H9 (cell line): ENCODE measurements around the gene NRXN2. TPM values are rescaled to one million over a fixed set of nuclear protein-coding genes. Genes with fewer than 3 reads are reported as not detected.

Source experiments
- DNase-seq: peaks from one replicate; pipeline ENCODE4 v3.0.0-alpha.2; 2017
- H2AFZ ChIP-seq: one replicate; pipeline ENCODE4 v1.6.1; 2013; ENCODE audit warnings: mild to moderate bottlenecking, low read length, control low read depth, moderate library complexity
- H2AK5ac ChIP-seq: 2 replicates; pipeline ENCODE4 v1.6.1; 2013; ENCODE audit warnings: low read length, control low read depth, mixed read lengths; ENCODE audit not compliant: insufficient read length
- H2BK120ac ChIP-seq: one replicate; pipeline ENCODE4 v1.6.1; 2013; ENCODE audit warnings: low read depth, mild to moderate bottlenecking, low read length, control low read depth, inconsistent platforms; ENCODE audit not compliant: poor library complexity, severe bottlenecking
- H2BK12ac ChIP-seq: 2 replicates; pipeline ENCODE4 v1.6.1; 2013; ENCODE audit warnings: low read length, control low read depth, mixed read lengths, low read depth; ENCODE audit not compliant: insufficient read length
- H2BK15ac ChIP-seq: 2 replicates; pipeline ENCODE4 v1.6.1; 2013; ENCODE audit warnings: low read depth, low read length, control low read depth
- H2BK20ac ChIP-seq: one replicate; pipeline ENCODE4 v1.6.1; 2013; ENCODE audit warnings: low read depth, mild to moderate bottlenecking, low read length, control low read depth, inconsistent platforms; ENCODE audit not compliant: poor library complexity, severe bottlenecking
- H2BK5ac ChIP-seq: 2 replicates; pipeline ENCODE4 v1.6.1; 2013; ENCODE audit warnings: low read length, control low read depth, mixed read lengths; ENCODE audit not compliant: insufficient read length
- H3K14ac ChIP-seq: 2 replicates; pipeline ENCODE4 v1.6.1; 2013; ENCODE audit warnings: low read length, control low read depth; ENCODE audit not compliant: insufficient read depth
- H3K18ac ChIP-seq: 2 replicates; pipeline ENCODE4 v1.6.1; 2013; ENCODE audit warnings: low read depth, mild to moderate bottlenecking, mixed read lengths, low read length, control low read depth; ENCODE audit not compliant: insufficient read length
- H3K23ac ChIP-seq: 2 replicates; pipeline ENCODE4 v1.6.1; 2013; ENCODE audit warnings: low read length, control low read depth, mixed read lengths, low read depth; ENCODE audit not compliant: insufficient read length
- H3K23me2 ChIP-seq: 2 replicates; pipeline ENCODE4 v1.6.1; 2013; ENCODE audit warnings: low read depth, mild to moderate bottlenecking, mixed read lengths, low read length, control low read depth; ENCODE audit not compliant: insufficient read length, poor library complexity, severe bottlenecking
- H3K27ac ChIP-seq: 2 replicates; pipeline ENCODE4 v1.5.1; 2013; ENCODE audit warnings: low read length, control low read depth, mixed read lengths, low read depth; ENCODE audit not compliant: insufficient read length
- H3K27me3 ChIP-seq: 2 replicates; pipeline ENCODE4 v1.6.1; 2013; ENCODE audit warnings: low read length, control low read depth, inconsistent platforms; ENCODE audit not compliant: insufficient read depth
- H3K4ac ChIP-seq: 2 replicates; pipeline ENCODE4 v1.6.1; 2013; ENCODE audit warnings: low read depth, mild to moderate bottlenecking, control low read depth, inconsistent platforms, low read length, moderate library complexity
- H3K4me1 ChIP-seq: 2 replicates; pipeline ENCODE4 v1.6.1; 2013; ENCODE audit warnings: low read length, control low read depth, inconsistent platforms; ENCODE audit not compliant: insufficient read depth
- H3K4me2 ChIP-seq: 2 replicates; pipeline ENCODE4 v1.6.1; 2013; ENCODE audit warnings: low read length, control low read depth, mixed read lengths; ENCODE audit not compliant: insufficient read length, insufficient read depth
- H3K56ac ChIP-seq: 2 replicates; pipeline ENCODE4 v1.6.1; 2013; ENCODE audit warnings: low read depth, mild to moderate bottlenecking, mixed read lengths, low read length, control low read depth; ENCODE audit not compliant: insufficient read length
- H3K79me1 ChIP-seq: 2 replicates; pipeline ENCODE4 v1.6.1; 2013; ENCODE audit warnings: low read depth, mild to moderate bottlenecking, moderate library complexity, low read length, control low read depth, inconsistent platforms; ENCODE audit not compliant: insufficient read depth, poor library complexity, severe bottlenecking
- H3K79me2 ChIP-seq: 2 replicates; pipeline ENCODE4 v1.6.1; 2013; ENCODE audit warnings: low read length, control low read depth, inconsistent platforms; ENCODE audit not compliant: insufficient read depth
- H3K9ac ChIP-seq: 2 replicates; pipeline ENCODE4 v1.6.1; 2013; ENCODE audit warnings: low read length, control low read depth, mixed read lengths; ENCODE audit not compliant: insufficient read length; ENCODE audit errors: extremely low read depth
- H3K9me3 ChIP-seq: one replicate; pipeline ENCODE4 v1.6.1; 2013; ENCODE audit warnings: low read depth, low read length, inconsistent platforms; ENCODE audit not compliant: control insufficient read depth
- H3T11ph ChIP-seq: one replicate; pipeline ENCODE4 v1.6.1; 2013; ENCODE audit warnings: mild to moderate bottlenecking, low read length, control low read depth, inconsistent platforms
- H4K20me1 ChIP-seq: one replicate; pipeline ENCODE4 v1.6.1; 2013; ENCODE audit not compliant: control insufficient read depth, insufficient read length, insufficient read depth
- H4K5ac ChIP-seq: 2 replicates; pipeline ENCODE4 v1.6.1; 2013; ENCODE audit warnings: low read depth, mild to moderate bottlenecking, mixed read lengths, low read length, control low read depth; ENCODE audit not compliant: insufficient read length
- H4K8ac ChIP-seq: replicated peaks from 2 replicates; pipeline ENCODE4 v1.6.1; 2013; ENCODE audit warnings: low read length, control low read depth, mixed read lengths, low read depth; ENCODE audit not compliant: insufficient read length
- H4K91ac ChIP-seq: 2 replicates; pipeline ENCODE4 v1.6.1; 2013; ENCODE audit warnings: low read depth, mild to moderate bottlenecking, moderate library complexity, mixed read lengths, low read length, control low read depth; ENCODE audit not compliant: insufficient read length
- H3K27ac Mint-ChIP-seq, 3 experiments: 2 replicates in 2 of 3; 3 replicates in 1 of 3; pipeline ENCODE4 v1.8.0; 2020 to 2021; ENCODE audit warnings: mixed read lengths in 3 of 3, mild to moderate bottlenecking in 1 of 3, moderate library complexity in 1 of 3
- H3K27me3 Mint-ChIP-seq: 2 replicates; pipeline ENCODE4 v1.8.0; 2021; ENCODE audit warnings: low read depth, mild to moderate bottlenecking, moderate library complexity, mixed read lengths
- H3K36me3 Mint-ChIP-seq, 3 experiments: 2 replicates in 2 of 3; 3 replicates in 1 of 3; pipeline ENCODE4 v1.8.0; 2020 to 2021; ENCODE audit warnings: low read depth in 3 of 3, mixed read lengths in 3 of 3; ENCODE audit not compliant: insufficient read depth in 1 of 3
- H3K4me1 Mint-ChIP-seq, 2 experiments: 2 replicates each; pipeline ENCODE4 v1.8.0; 2020; ENCODE audit warnings: mixed read lengths in 2 of 2
- H3K4me3 Mint-ChIP-seq, 2 experiments: 2 replicates in 1 of 2; 3 replicates in 1 of 2; pipeline ENCODE4 v1.8.0; 2020 to 2021; ENCODE audit warnings: mild to moderate bottlenecking in 2 of 2, mixed read lengths in 2 of 2, moderate library complexity in 1 of 2
- H3K9me3 Mint-ChIP-seq, 2 experiments: 2 replicates in 1 of 2; 3 replicates in 1 of 2; pipeline ENCODE4 v1.8.0; 2020; ENCODE audit warnings: mild to moderate bottlenecking in 2 of 2, mixed read lengths in 2 of 2, moderate library complexity in 1 of 2
- WGBS: extraction: QIAGEN DNeasy Blood & Tissue Kit; methylation state at CpG from one replicate; pipeline ENCODE4 v1.1.7; 2013; ENCODE audit warnings: missing lambda C conversion rate, low lambda C conversion rate, mixed read lengths; ENCODE audit not compliant: insufficient read length; ENCODE audit errors: extremely low coverage; 5-methylcytosine and 5-hydroxymethylcytosine counted together
- total RNA-seq: library from RNA; stranded (reverse); gene quantifications from 2 replicates; pipeline ENCODE4 v1.2.1, GENCODE V29; 2021
- TF ChIP-seq, protein P1 (sequence below): fragments of 200-600 bp; sonication (generic); conservative IDR thresholded peaks from 3 replicates; pipeline ENCODE4 v1.8.0; 2021; ENCODE audit warnings: antibody characterized with exemption, mild to moderate bottlenecking

NRXN2 gene
- total RNA-seq, 1 experiment from 2014 or later, result 3.9 TPM

DNA sequence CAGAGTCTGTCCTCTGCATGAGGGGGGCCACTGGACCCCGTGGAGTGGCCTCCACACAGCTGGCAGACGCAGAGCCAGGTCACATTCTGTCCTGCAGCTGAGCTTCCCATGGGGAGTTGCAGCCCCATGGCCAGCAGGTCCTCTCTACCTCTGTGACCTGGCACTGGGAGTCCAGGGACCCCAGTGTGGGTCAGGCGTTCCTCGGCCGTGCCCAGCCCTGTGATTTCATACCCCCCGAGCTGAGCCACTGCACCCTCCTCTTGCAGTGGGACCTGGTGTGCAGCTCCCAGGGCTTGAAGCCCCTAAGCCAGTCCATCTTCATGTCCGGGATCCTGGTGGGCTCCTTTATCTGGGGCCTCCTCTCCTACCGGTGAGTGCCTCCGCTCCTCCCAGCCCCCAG is 164.1 kb downstream of the NRXN2 start:
- Histone ChIP-seq H3K14ac (peak overlapping the region; percentile 89), H4K8ac (no peak overlapping the region), H3T11ph (no peak overlapping the region), H2BK12ac (no peak overlapping the region), H3K23ac (no peak overlapping the region), H3K4ac (peak overlapping the region; percentile 69; the same call in 1 of the 2 replicates), H3K18ac (peak overlapping the region; percentile 90), H2AFZ (no peak overlapping the region), H2BK20ac (peak overlapping the region; percentile 61), H3K4me2 (no peak overlapping the region), H3K79me2 (no peaks in the 10 kb centered on the region), H4K5ac (no peak overlapping the region), H2BK120ac (no peak overlapping the region), H2BK15ac (no peak overlapping the region), H3K23me2 (no peaks in the 10 kb centered on the region), H2AK5ac (no peak overlapping the region), H4K20me1 (no peaks in the 10 kb centered on the region), H3K27ac (no peak overlapping the region), H3K9me3 (no peaks in the 10 kb centered on the region), H3K9ac (no peak overlapping the region), H3K56ac (no peak overlapping the region), H3K79me1 (no peaks in the 10 kb centered on the region), H3K4me1 (peaks cover 7% of the 10 kb centered on the region; the same call in 1 of the 2 replicates), H2BK5ac (no peak overlapping the region), H3K27me3 (no peaks in the 10 kb centered on the region), H4K91ac (no peak overlapping the region)
- peak overlapping the region; percentile 88 to 92 (median 90); a peak in 6 of 7 replicates for H3K27ac Mint-ChIP-seq
- TF ChIP-seq, protein P1, sequence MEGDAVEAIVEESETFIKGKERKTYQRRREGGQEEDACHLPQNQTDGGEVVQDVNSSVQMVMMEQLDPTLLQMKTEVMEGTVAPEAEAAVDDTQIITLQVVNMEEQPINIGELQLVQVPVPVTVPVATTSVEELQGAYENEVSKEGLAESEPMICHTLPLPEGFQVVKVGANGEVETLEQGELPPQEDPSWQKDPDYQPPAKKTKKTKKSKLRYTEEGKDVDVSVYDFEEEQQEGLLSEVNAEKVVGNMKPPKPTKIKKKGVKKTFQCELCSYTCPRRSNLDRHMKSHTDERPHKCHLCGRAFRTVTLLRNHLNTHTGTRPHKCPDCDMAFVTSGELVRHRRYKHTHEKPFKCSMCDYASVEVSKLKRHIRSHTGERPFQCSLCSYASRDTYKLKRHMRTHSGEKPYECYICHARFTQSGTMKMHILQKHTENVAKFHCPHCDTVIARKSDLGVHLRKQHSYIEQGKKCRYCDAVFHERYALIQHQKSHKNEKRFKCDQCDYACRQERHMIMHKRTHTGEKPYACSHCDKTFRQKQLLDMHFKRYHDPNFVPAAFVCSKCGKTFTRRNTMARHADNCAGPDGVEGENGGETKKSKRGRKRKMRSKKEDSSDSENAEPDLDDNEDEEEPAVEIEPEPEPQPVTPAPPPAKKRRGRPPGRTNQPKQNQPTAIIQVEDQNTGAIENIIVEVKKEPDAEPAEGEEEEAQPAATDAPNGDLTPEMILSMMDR, result no peak
- peak overlapping the region in 1 of 2 experiments; percentile 53; a peak in 1 of 5 replicates for H3K4me3 Mint-ChIP-seq
- DNase-seq, result no peak
- no peaks in the 10 kb centered on the region for H3K9me3 Mint-ChIP-seq
- WGBS, result no CpG with 5 or more reads among the region's 9 CpGs
- H3K27me3 Mint-ChIP-seq, result peaks cover 4% of the 10 kb centered on the region
- H3K36me3 Mint-ChIP-seq, result no peaks in the 10 kb centered on the region
- H3K4me1 Mint-ChIP-seq, result peaks cover 36 to 45% of the 10 kb centered on the region in 2 experiments
